Peyer's patch (tissue), 4 donors: ENCODE data around the gene SBF1. TPM values are rescaled to one million over a fixed set of nuclear protein-coding genes. Genes with fewer than 3 reads are reported as not detected.

Source experiments
- DNase-seq, 3 donors: peaks; one replicate each; pipeline ENCODE4 v3.0.0-alpha.2; 2017 to 2019
- H3K27ac ChIP-seq, 4 donors: fragments of 200-600 bp; sonication (generic); one replicate each; pipeline ENCODE4 v1.5.1; 2016 to 2019
- H3K27me3 ChIP-seq, 2 donors: fragments of 200-600 bp; sonication (generic); one replicate each; pipeline ENCODE4 v1.5.1; 2019
- H3K36me3 ChIP-seq, 3 donors: fragments of 200-600 bp; sonication (generic); one replicate each; pipeline ENCODE4 v1.5.1; 2016 to 2019
- H3K4me1 ChIP-seq, 4 donors: fragments of 200-600 bp; sonication (generic); one replicate each; pipeline ENCODE4 v1.5.1; 2016 to 2019
- H3K4me3 ChIP-seq, 4 donors: fragments of 200-600 bp; sonication (generic); 1 replicate in 3 of 4; 2 replicates in 1 of 4; pipeline ENCODE4 v1.5.1; 2016 to 2019; ENCODE audit warnings: mild to moderate bottlenecking in 1 of 4
- H3K9me3 ChIP-seq, 4 donors: fragments of 200-600 bp; sonication (generic); one replicate each; pipeline ENCODE4 v1.5.1; 2016 to 2019; ENCODE audit warnings: mild to moderate bottlenecking in 1 of 4
- CTCF ChIP-seq, 6 experiments: fragments of 450-650 bp in 4 of 6; fragments of 200-600 bp in 2 of 6; sonication (generic) in 1 of 6; IDR thresholded peaks; one replicate each; pipeline ENCODE4 v1.5.1; 2017 to 2019; ENCODE audit warnings: antibody characterized with exemption in 6 of 6, mild to moderate bottlenecking in 3 of 6, moderate library complexity in 1 of 6
- POLR2A ChIP-seq, 2 donors: fragments of 450-650 bp; IDR thresholded peaks; one replicate each; pipeline ENCODE4 v1.5.1; 2017; ENCODE audit warnings: antibody characterized with exemption in 2 of 2, mild to moderate bottlenecking in 2 of 2, moderate library complexity in 2 of 2
- total RNA-seq, 4 donors: library from RNA; depleted of rRNA; stranded (reverse); fragments of >200 nt; gene quantifications; one replicate each; pipeline ENCODE4 v1.1.0, GENCODE V29; 2016

The SBF1 gene
- total RNA-seq, 4 donors from 2014 or later: 72.0 to 133 (median 121) TPM

GRCh38 chr22:50507991-50508884 is 33.4 kb upstream of the SBF1 start, which contains the start of gene NCAPH2:
TSS of gene NCAPH2 (plus strand) at chr22:50508224. CDS start at chr22:50508338, 114 bp downstream.
- Histone ChIP-seq H3K4me3 (peak within 1 kb of the TSS; percentile 70 to 100 (median 91)), H3K4me1 (peaks cover 0 to 35% (median 8%) of the 10 kb centered on the region in 4 donors), H3K9me3 (no peaks in the 10 kb centered on the region), H3K36me3 (peaks cover 0 to 31% (median 0%) of the 10 kb centered on the region in 3 donors), H3K27me3 (no peaks in the 10 kb centered on the region), H3K27ac (peak within 1 kb of the TSS; percentile 93 to 98 (median 94))
- TF ChIP-seq CTCF (IDR thresholded peaks at IDR 0.05) (peak in 2 of 6 experiments; percentile 14 to 23), POLR2A (IDR thresholded peaks at IDR 0.05) (peak; percentile 62 to 78)
- DNase-seq: peak in 2 of 3 donors; percentile 94 to 98

GRCh38 chr22:50507421-50507990 is 32.7 kb upstream of the SBF1 start, which contains the start of gene LMF2:
TSS of gene LMF2 (minus strand) at chr22:50507702. CDS start at chr22:50507675, 27 bp downstream.
- TF ChIP-seq CTCF (IDR thresholded peaks at IDR 0.05) (peak in 2 of 6 experiments; percentile 10 to 13), POLR2A (IDR thresholded peaks at IDR 0.05) (peak; percentile 47 to 56)
- Histone ChIP-seq H3K27ac (peak within 1 kb of the TSS; percentile 93 to 98 (median 94)), H3K9me3 (no peaks in the 10 kb centered on the region), H3K27me3 (no peaks in the 10 kb centered on the region), H3K4me3 (peak within 1 kb of the TSS; percentile 70 to 100 (median 91)), H3K4me1 (peaks cover 0 to 35% (median 8%) of the 10 kb centered on the region in 4 donors), H3K36me3 (peaks cover 0 to 38% (median 0%) of the 10 kb centered on the region in 3 donors)
- peak; percentile 90 to 99 (median 96) for DNase-seq

GRCh38 chr22:50506611-50507420 is 32.0 kb upstream of the SBF1 start:
- no peak for TF ChIP-seq CTCF (IDR thresholded peaks at IDR 0.05)
- TF ChIP-seq POLR2A (IDR thresholded peaks at IDR 0.05): no peak
- Histone ChIP-seq H3K36me3 (peaks cover 0 to 44% (median 0%) of the 10 kb centered on the region in 3 donors), H3K4me1 (peaks cover 0 to 35% (median 8%) of the 10 kb centered on the region in 4 donors), H3K9me3 (no peaks in the 10 kb centered on the region), H3K27ac (peak overlapping the region; percentile 76 to 98 (median 93)), H3K27me3 (no peaks in the 10 kb centered on the region), H3K4me3 (peak overlapping the region; percentile 67 to 100 (median 90))
- no peak for DNase-seq

- TF ChIP-seq POLR2A (IDR thresholded peaks at IDR 0.05): no peak
- TF ChIP-seq CTCF (IDR thresholded peaks at IDR 0.05): no peak
- DNase-seq: no peak
- H3K27ac ChIP-seq: peak overlapping the region in 2 of 4 donors; percentile 93 to 98
These were observed 31.2 kb upstream of the SBF1 start for GRCh38 chr22:50505776-50506610.

More at GRCh38 chr22:50505776-50506610, 31.2 kb upstream of the SBF1 start:
- H3K9me3 ChIP-seq: no peaks in the 10 kb centered on the region
- peak overlapping the region in 3 of 4 donors; percentile 81 to 100 (median 99) for H3K4me3 ChIP-seq
- H3K27me3 ChIP-seq: no peaks in the 10 kb centered on the region
- H3K4me1 ChIP-seq: peaks cover 0 to 35% (median 8%) of the 10 kb centered on the region in 4 donors
- peaks cover 0 to 44% (median 0%) of the 10 kb centered on the region in 3 donors for H3K36me3 ChIP-seq
